WTC11 (cell line): ENCODE measurements around the gene ABHD11. TPM values are rescaled to one million over a fixed set of nuclear protein-coding genes. Genes with fewer than 3 reads are reported as not detected.
"Not testable (repeated sequence)": the region's sequence is repeated elsewhere in the genome, so short reads cannot be mapped to it uniquely, and the experiment has no call there.

ENCODE experiments used
- ATAC-seq: fragments of 200-7000 bp; cut with Tn5 transposase; 2 replicates; pipeline ENCODE4 v1.10.0; 2021; ENCODE audit warnings: mild to moderate bottlenecking, moderate library complexity
- CTCF ChIA-PET: fragments of 300-600 bp; sonication (Branson Sonifier 250); formaldehyde crosslinking; loops from one replicate; lab custom pipeline; 2021; ENCODE audit warnings: antibody characterized with exemption; lab: Charles Lee
- POLR2A ChIA-PET: fragments of 350-600 bp; sonication (Branson Sonifier 250); formaldehyde crosslinking; loops from one replicate; lab custom pipeline; 2021; ENCODE audit warnings: antibody characterized with exemption; lab: Charles Lee
- DNase-seq: peaks from one replicate; pipeline ENCODE4 v3.0.0; 2021; ENCODE audit warnings: low spot score
- H3K27ac Mint-ChIP-seq: 2 replicates; pipeline ENCODE4 v1.8.0; 2021; ENCODE audit warnings: mixed read lengths
- H3K27me3 Mint-ChIP-seq: 2 replicates; pipeline ENCODE4 v1.8.0; 2021; ENCODE audit warnings: low read depth, mild to moderate bottlenecking, moderate library complexity, mixed read lengths
- H3K36me3 Mint-ChIP-seq: 2 replicates; pipeline ENCODE4 v1.8.0; 2021; ENCODE audit warnings: mixed read lengths
- H3K4me1 Mint-ChIP-seq: 2 replicates; pipeline ENCODE4 v1.8.0; 2022; ENCODE audit warnings: mixed read lengths
- H3K4me3 Mint-ChIP-seq: 2 replicates; pipeline ENCODE4 v1.8.0; 2021; ENCODE audit warnings: mild to moderate bottlenecking, moderate library complexity, mixed read lengths
- H3K9me3 Mint-ChIP-seq: 2 replicates; pipeline ENCODE4 v1.8.0; 2021; ENCODE audit warnings: mixed read lengths
- ATF1 ChIP-seq: sonication (generic); formaldehyde crosslinking; IDR thresholded peaks from 2 replicates; pipeline ENCODE4 v1.8.1; 2023; ENCODE audit warnings: mild to moderate bottlenecking, moderate library complexity, missing genetic modification reagents
- FOXK1 ChIP-seq: sonication (generic); formaldehyde crosslinking; IDR thresholded peaks from 2 replicates; pipeline ENCODE4 v1.8.0; 2022; ENCODE audit warnings: mild to moderate bottlenecking, moderate library complexity, missing genetic modification reagents
- FOXP1 ChIP-seq: sonication (generic); formaldehyde crosslinking; IDR thresholded peaks from 2 replicates; pipeline ENCODE4 v1.8.0; 2022; ENCODE audit warnings: missing genetic modification reagents, mild to moderate bottlenecking, moderate library complexity, borderline replicate concordance
- GABPB1 ChIP-seq: sonication (generic); formaldehyde crosslinking; IDR thresholded peaks from 2 replicates; pipeline ENCODE4 v1.8.1; 2023; ENCODE audit warnings: mild to moderate bottlenecking, missing genetic modification reagents
- NFATC4 ChIP-seq: fragments of 250-450 bp; sonication (Bioruptor Pico); IDR thresholded peaks from 2 replicates; pipeline ENCODE4 v1.9.0; 2021; ENCODE audit warnings: mild to moderate bottlenecking
- NR2C2 ChIP-seq: sonication (generic); formaldehyde crosslinking; IDR thresholded peaks from 2 replicates; pipeline ENCODE4 v1.8.0; 2022; ENCODE audit warnings: mild to moderate bottlenecking, missing genetic modification reagents
- NR3C1 ChIP-seq: sonication (generic); formaldehyde crosslinking; conservative IDR thresholded peaks from 2 replicates; pipeline ENCODE4 v1.8.1; 2023; ENCODE audit warnings: low read depth, mild to moderate bottlenecking, missing genetic modification reagents
- RELA ChIP-seq: sonication (generic); formaldehyde crosslinking; IDR thresholded peaks from 2 replicates; pipeline ENCODE4 v1.8.1; 2022; ENCODE audit warnings: missing genetic modification reagents, mild to moderate bottlenecking, borderline replicate concordance
- SMAD3 ChIP-seq: sonication (generic); formaldehyde crosslinking; IDR thresholded peaks from 2 replicates; pipeline ENCODE4 v1.8.0; 2022; ENCODE audit warnings: missing genetic modification reagents, mild to moderate bottlenecking, borderline replicate concordance
- SOX15 ChIP-seq: fragments of 250-450 bp; sonication (Bioruptor Pico); IDR thresholded peaks from 2 replicates; pipeline ENCODE4 v1.9.0; 2021; ENCODE audit warnings: mild to moderate bottlenecking
- SP1 ChIP-seq: sonication (generic); formaldehyde crosslinking; conservative IDR thresholded peaks from 2 replicates; pipeline ENCODE4 v1.8.1; 2022; ENCODE audit warnings: missing genetic modification reagents
- TEAD4 ChIP-seq: sonication (generic); formaldehyde crosslinking; IDR thresholded peaks from 2 replicates; pipeline ENCODE4 v1.8.0; 2022; ENCODE audit warnings: mild to moderate bottlenecking, missing genetic modification reagents
- ZNF232 ChIP-seq: sonication (generic); formaldehyde crosslinking; IDR thresholded peaks from 2 replicates; pipeline ENCODE4 v1.8.0; 2022; ENCODE audit warnings: mild to moderate bottlenecking, missing genetic modification reagents
- total RNA-seq: library from RNA; stranded (reverse); gene quantifications from 3 replicates; pipeline ENCODE4 v1.2.3, GENCODE V29; 2021
- TF ChIP-seq, protein P1 (sequence below): sonication (generic); formaldehyde crosslinking; IDR thresholded peaks from 2 replicates; pipeline ENCODE4 v1.8.1; 2022; ENCODE audit warnings: low read depth, mild to moderate bottlenecking, moderate library complexity, missing genetic modification reagents, borderline replicate concordance
- TF ChIP-seq, protein P2 (sequence below): sonication (generic); formaldehyde crosslinking; IDR thresholded peaks from 2 replicates; pipeline ENCODE4 v1.8.0; 2022; ENCODE audit warnings: mild to moderate bottlenecking, missing genetic modification reagents
- TF ChIP-seq, protein P3 (sequence below): sonication (generic); formaldehyde crosslinking; IDR thresholded peaks from 2 replicates; pipeline ENCODE4 v1.8.0; 2022; ENCODE audit warnings: mild to moderate bottlenecking, missing genetic modification reagents
- TF ChIP-seq, protein P4 (sequence below): sonication (generic); formaldehyde crosslinking; IDR thresholded peaks from 2 replicates; pipeline ENCODE4 v1.8.0; 2022; ENCODE audit warnings: missing genetic modification reagents
- TF ChIP-seq, protein P5 (sequence below): sonication (generic); formaldehyde crosslinking; IDR thresholded peaks from 2 replicates; pipeline ENCODE4 v1.8.0; 2023; ENCODE audit warnings: missing genetic modification reagents, mild to moderate bottlenecking, borderline replicate concordance
- TF ChIP-seq, protein P6 (sequence below): sonication (generic); formaldehyde crosslinking; IDR thresholded peaks from 2 replicates; pipeline ENCODE4 v1.8.1; 2022; ENCODE audit warnings: low read depth, missing genetic modification reagents, borderline replicate concordance

ABHD11 gene
- total RNA-seq, 1 experiment from 2014 or later = 23.8 TPM

DNA sequence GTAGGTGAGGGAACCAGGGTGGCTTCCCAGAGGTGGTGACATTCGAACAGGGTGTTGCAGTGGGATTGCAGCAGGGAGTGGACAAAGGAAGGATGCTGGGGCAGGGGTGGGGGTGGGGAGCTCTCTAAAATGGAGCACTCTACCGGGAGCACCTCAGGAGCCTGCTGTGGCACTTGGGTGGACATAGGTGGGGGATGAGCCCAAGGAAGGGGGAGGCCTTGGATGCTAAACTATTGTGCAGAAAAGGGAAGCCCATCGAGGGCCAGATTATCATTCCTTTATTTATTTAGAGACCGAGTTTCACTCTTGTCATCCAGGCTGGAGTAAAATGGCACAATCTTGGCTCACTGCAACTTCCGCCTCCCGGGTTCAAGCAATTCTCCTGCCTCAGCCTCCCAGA is 15.8 kb downstream of the ABHD11 start (continued):
- TF ChIP-seq, protein P1, sequence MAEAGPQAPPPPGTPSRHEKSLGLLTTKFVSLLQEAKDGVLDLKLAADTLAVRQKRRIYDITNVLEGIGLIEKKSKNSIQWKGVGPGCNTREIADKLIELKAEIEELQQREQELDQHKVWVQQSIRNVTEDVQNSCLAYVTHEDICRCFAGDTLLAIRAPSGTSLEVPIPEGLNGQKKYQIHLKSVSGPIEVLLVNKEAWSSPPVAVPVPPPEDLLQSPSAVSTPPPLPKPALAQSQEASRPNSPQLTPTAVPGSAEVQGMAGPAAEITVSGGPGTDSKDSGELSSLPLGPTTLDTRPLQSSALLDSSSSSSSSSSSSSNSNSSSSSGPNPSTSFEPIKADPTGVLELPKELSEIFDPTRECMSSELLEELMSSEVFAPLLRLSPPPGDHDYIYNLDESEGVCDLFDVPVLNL (CRISPR knock-in tag) = no peak
- TF ChIP-seq SP1 (CRISPR knock-in tag) (no peak), FOXP1 (CRISPR knock-in tag) (no peak), GABPB1 (CRISPR knock-in tag) (no peak), SOX15 (no peak), FOXK1 (CRISPR knock-in tag) (no peak)
- TF ChIP-seq, protein P2, sequence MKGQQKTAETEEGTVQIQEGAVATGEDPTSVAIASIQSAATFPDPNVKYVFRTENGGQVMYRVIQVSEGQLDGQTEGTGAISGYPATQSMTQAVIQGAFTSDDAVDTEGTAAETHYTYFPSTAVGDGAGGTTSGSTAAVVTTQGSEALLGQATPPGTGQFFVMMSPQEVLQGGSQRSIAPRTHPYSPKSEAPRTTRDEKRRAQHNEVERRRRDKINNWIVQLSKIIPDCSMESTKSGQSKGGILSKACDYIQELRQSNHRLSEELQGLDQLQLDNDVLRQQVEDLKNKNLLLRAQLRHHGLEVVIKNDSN (CRISPR knock-in tag) = no peak
- TF ChIP-seq, protein P3, sequence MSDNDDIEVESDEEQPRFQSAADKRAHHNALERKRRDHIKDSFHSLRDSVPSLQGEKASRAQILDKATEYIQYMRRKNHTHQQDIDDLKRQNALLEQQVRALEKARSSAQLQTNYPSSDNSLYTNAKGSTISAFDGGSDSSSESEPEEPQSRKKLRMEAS (CRISPR knock-in tag) = no peak
- TF ChIP-seq, protein P4, sequence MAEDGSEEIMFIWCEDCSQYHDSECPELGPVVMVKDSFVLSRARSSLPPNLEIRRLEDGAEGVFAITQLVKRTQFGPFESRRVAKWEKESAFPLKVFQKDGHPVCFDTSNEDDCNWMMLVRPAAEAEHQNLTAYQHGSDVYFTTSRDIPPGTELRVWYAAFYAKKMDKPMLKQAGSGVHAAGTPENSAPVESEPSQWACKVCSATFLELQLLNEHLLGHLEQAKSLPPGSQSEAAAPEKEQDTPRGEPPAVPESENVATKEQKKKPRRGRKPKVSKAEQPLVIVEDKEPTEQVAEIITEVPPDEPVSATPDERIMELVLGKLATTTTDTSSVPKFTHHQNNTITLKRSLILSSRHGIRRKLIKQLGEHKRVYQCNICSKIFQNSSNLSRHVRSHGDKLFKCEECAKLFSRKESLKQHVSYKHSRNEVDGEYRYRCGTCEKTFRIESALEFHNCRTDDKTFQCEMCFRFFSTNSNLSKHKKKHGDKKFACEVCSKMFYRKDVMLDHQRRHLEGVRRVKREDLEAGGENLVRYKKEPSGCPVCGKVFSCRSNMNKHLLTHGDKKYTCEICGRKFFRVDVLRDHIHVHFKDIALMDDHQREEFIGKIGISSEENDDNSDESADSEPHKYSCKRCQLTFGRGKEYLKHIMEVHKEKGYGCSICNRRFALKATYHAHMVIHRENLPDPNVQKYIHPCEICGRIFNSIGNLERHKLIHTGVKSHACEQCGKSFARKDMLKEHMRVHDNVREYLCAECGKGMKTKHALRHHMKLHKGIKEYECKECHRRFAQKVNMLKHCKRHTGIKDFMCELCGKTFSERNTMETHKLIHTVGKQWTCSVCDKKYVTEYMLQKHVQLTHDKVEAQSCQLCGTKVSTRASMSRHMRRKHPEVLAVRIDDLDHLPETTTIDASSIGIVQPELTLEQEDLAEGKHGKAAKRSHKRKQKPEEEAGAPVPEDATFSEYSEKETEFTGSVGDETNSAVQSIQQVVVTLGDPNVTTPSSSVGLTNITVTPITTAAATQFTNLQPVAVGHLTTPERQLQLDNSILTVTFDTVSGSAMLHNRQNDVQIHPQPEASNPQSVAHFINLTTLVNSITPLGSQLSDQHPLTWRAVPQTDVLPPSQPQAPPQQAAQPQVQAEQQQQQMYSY (CRISPR knock-in tag) = no peak

DNA sequence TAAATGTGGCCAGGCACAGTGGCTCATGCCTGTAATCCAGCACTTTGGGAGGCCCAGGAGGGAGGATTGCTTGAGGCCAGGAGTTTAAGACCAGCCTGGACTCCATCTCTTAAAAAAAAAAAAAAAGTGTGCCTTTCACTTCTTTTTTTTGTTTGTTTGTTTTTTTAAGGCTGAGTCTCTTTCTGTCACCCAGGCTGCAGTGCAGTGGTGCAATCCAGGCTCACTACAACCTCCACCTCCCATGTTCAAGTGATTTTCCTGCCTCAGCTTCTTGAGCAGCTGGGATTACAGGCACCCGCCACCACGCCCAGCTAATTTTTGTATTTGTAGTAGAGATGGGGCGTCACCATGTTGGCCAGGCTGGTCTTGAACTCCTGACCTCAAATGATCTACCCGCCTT is 16.4 kb downstream of the ABHD11 start:
- not testable (repeated sequence) for DNase-seq, H3K4me3 Mint-ChIP-seq, H3K27ac Mint-ChIP-seq, H3K4me1 Mint-ChIP-seq, H3K9me3 Mint-ChIP-seq, ATAC-seq, H3K36me3 Mint-ChIP-seq
- H3K27me3 Mint-ChIP-seq = peaks cover 42% of the 10 kb centered on the region
- ChIA-PET CTCF (interaction anchor here (0.9 kb wide), 1 partner anchor 115 kb away, joined by 4 read pairs; no protein-coding TSS in a partner anchor), POLR2A (interaction anchor here (0.6 kb wide), 2 partner anchors 39 to 183 kb away, joined by 3 read pairs; no protein-coding TSS in a partner anchor)

DNA sequence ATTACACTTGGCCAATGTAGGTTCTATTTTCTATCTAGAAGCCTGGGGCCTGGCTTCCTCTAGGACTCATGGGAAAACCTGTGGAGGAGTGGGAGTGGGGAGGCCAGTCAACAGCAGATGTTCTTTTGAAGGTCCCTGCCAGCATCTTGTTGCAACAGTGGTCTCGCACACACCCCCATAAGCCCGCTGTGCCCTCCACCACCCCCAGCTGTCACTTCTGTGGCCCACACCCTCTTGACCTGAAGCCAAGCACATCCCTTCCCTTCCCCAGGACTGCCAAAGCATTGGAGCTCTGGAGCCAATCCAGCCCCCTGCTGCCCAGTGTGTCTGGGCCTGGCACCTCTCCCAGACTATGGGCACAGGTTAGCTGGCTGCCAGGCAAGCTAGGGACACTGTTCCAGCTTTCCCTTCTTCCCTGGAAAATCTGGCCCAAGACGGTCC is 17.2 kb downstream of the ABHD11 start:
- Mint-ChIP-seq H3K4me1 (no peaks in the 10 kb centered on the region), H3K36me3 (no peaks in the 10 kb centered on the region), H3K27ac (no peak overlapping the region), H3K9me3 (no peaks in the 10 kb centered on the region), H3K27me3 (peaks cover 42% of the 10 kb centered on the region), H3K4me3 (no peak overlapping the region)
- DNase-seq = no peak
- no peak for ATAC-seq
- CTCF ChIA-PET = interaction anchor here (0.9 to 1.2 kb wide), 2 partner anchors 37 to 114 kb away, joined by 4 read pairs; no protein-coding TSS in a partner anchor
- POLR2A ChIA-PET = no interaction called here
- TF ChIP-seq NFATC4 = no peak
- TF ChIP-seq, protein P5, sequence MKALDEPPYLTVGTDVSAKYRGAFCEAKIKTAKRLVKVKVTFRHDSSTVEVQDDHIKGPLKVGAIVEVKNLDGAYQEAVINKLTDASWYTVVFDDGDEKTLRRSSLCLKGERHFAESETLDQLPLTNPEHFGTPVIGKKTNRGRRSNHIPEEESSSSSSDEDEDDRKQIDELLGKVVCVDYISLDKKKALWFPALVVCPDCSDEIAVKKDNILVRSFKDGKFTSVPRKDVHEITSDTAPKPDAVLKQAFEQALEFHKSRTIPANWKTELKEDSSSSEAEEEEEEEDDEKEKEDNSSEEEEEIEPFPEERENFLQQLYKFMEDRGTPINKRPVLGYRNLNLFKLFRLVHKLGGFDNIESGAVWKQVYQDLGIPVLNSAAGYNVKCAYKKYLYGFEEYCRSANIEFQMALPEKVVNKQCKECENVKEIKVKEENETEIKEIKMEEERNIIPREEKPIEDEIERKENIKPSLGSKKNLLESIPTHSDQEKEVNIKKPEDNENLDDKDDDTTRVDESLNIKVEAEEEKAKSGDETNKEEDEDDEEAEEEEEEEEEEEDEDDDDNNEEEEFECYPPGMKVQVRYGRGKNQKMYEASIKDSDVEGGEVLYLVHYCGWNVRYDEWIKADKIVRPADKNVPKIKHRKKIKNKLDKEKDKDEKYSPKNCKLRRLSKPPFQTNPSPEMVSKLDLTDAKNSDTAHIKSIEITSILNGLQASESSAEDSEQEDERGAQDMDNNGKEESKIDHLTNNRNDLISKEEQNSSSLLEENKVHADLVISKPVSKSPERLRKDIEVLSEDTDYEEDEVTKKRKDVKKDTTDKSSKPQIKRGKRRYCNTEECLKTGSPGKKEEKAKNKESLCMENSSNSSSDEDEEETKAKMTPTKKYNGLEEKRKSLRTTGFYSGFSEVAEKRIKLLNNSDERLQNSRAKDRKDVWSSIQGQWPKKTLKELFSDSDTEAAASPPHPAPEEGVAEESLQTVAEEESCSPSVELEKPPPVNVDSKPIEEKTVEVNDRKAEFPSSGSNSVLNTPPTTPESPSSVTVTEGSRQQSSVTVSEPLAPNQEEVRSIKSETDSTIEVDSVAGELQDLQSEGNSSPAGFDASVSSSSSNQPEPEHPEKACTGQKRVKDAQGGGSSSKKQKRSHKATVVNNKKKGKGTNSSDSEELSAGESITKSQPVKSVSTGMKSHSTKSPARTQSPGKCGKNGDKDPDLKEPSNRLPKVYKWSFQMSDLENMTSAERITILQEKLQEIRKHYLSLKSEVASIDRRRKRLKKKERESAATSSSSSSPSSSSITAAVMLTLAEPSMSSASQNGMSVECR (CRISPR knock-in tag) = no peak
- TF ChIP-seq NR2C2 (CRISPR knock-in tag) = no peak
- TF ChIP-seq ZNF232 (CRISPR knock-in tag) = no peak
- TF ChIP-seq NR3C1 (CRISPR knock-in tag) = no peak
- no peak for TF ChIP-seq RELA (CRISPR knock-in tag)
- TF ChIP-seq TEAD4 (CRISPR knock-in tag) = no peak
- no peak for TF ChIP-seq SMAD3 (CRISPR knock-in tag)
- no peak for TF ChIP-seq ATF1
- TF ChIP-seq, protein P6, sequence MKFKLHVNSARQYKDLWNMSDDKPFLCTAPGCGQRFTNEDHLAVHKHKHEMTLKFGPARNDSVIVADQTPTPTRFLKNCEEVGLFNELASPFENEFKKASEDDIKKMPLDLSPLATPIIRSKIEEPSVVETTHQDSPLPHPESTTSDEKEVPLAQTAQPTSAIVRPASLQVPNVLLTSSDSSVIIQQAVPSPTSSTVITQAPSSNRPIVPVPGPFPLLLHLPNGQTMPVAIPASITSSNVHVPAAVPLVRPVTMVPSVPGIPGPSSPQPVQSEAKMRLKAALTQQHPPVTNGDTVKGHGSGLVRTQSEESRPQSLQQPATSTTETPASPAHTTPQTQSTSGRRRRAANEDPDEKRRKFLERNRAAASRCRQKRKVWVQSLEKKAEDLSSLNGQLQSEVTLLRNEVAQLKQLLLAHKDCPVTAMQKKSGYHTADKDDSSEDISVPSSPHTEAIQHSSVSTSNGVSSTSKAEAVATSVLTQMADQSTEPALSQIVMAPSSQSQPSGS (CRISPR knock-in tag) = no peak
